Neural crest cell (in vitro differentiated cells): ENCODE data around the gene LBX1. TPM values are rescaled to one million over a fixed set of nuclear protein-coding genes. Genes with fewer than 3 reads are reported as not detected.

Experiments
- DNase-seq: peaks from one replicate; pipeline ENCODE4 v3.0.0; 2021; ENCODE audit warnings: low read depth, mixed read lengths, low spot score
- H3K27ac Mint-ChIP-seq: one replicate; pipeline ENCODE4 v1.8.0; 2021; ENCODE audit warnings: mild to moderate bottlenecking, mixed read lengths; ENCODE audit not compliant: unreplicated experiment
- H3K27me3 Mint-ChIP-seq: 2 replicates; pipeline ENCODE4 v1.8.0; 2021; ENCODE audit warnings: low read depth, mild to moderate bottlenecking, mixed read lengths
- H3K36me3 Mint-ChIP-seq: 2 replicates; pipeline ENCODE4 v1.8.0; 2021; ENCODE audit warnings: low read depth, mild to moderate bottlenecking, mixed read lengths
- H3K4me1 Mint-ChIP-seq: 2 replicates; pipeline ENCODE4 v1.8.0; 2021; ENCODE audit warnings: mixed read lengths
- H3K4me3 Mint-ChIP-seq: one replicate; pipeline ENCODE4 v1.8.0; 2021; ENCODE audit warnings: mild to moderate bottlenecking, mixed read lengths
- H3K9me3 Mint-ChIP-seq: 2 replicates; pipeline ENCODE4 v1.8.0; 2021; ENCODE audit warnings: mixed read lengths
- total RNA-seq: library from RNA; stranded (reverse); gene quantifications from 2 replicates; pipeline ENCODE4 v1.2.1, GENCODE V29; 2021
- TF ChIP-seq, protein P1 (sequence below): fragments of 200-600 bp; sonication (generic); conservative IDR thresholded peaks from 2 replicates; pipeline ENCODE4 v1.5.0; 2021; ENCODE audit warnings: antibody characterized with exemption, mild to moderate bottlenecking

LBX1 gene
- total RNA-seq, 1 donor from 2014 or later: 1.1 TPM

DNA sequence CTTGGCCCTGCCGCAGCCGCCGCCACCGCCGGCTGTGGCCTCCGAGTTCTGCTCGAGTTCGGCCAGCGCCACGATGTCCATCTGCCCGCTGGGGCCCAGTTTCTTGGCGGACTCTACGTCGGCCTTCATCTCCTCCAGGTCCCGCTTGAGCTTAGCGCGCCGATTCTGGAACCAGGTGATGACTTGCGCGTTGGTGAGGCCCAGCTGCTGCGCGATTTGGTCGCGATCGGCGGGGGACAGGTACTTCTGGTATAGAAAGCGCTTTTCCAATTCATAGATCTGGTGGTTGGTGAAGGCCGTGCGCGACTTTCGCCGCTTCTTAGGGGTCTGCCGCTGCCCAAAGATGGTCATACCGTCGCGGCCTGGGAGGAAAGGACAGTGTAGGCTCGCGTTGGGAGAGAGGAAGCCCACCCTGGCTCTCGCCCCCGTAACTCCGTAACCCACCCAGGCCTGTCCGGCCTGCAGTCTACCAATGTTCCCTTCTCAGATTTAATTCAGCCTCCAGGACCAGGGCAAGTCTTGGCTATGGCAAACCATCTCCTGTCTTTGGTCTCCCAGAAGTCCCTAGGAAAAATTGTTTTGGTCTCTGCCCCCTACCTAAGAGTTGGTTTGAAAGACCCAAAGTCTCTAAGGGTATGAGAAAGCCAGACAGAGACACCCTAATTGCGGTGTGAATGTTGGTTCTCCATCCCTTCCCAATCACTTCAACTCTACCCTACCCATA is 1.7 kb downstream of the LBX1 start:
- peaks cover 95% of the 10 kb centered on the region for H3K27me3 Mint-ChIP-seq
- no peak for DNase-seq
- H3K9me3 Mint-ChIP-seq: no peaks in the 10 kb centered on the region
- H3K27ac Mint-ChIP-seq: no peak overlapping the region
- TF ChIP-seq, protein P1, sequence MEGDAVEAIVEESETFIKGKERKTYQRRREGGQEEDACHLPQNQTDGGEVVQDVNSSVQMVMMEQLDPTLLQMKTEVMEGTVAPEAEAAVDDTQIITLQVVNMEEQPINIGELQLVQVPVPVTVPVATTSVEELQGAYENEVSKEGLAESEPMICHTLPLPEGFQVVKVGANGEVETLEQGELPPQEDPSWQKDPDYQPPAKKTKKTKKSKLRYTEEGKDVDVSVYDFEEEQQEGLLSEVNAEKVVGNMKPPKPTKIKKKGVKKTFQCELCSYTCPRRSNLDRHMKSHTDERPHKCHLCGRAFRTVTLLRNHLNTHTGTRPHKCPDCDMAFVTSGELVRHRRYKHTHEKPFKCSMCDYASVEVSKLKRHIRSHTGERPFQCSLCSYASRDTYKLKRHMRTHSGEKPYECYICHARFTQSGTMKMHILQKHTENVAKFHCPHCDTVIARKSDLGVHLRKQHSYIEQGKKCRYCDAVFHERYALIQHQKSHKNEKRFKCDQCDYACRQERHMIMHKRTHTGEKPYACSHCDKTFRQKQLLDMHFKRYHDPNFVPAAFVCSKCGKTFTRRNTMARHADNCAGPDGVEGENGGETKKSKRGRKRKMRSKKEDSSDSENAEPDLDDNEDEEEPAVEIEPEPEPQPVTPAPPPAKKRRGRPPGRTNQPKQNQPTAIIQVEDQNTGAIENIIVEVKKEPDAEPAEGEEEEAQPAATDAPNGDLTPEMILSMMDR: no peak
- peaks cover 30% of the 10 kb centered on the region for H3K4me1 Mint-ChIP-seq
- H3K4me3 Mint-ChIP-seq: peak overlapping the region; percentile 67
- peaks cover 2% of the 10 kb centered on the region for H3K36me3 Mint-ChIP-seq

DNA sequence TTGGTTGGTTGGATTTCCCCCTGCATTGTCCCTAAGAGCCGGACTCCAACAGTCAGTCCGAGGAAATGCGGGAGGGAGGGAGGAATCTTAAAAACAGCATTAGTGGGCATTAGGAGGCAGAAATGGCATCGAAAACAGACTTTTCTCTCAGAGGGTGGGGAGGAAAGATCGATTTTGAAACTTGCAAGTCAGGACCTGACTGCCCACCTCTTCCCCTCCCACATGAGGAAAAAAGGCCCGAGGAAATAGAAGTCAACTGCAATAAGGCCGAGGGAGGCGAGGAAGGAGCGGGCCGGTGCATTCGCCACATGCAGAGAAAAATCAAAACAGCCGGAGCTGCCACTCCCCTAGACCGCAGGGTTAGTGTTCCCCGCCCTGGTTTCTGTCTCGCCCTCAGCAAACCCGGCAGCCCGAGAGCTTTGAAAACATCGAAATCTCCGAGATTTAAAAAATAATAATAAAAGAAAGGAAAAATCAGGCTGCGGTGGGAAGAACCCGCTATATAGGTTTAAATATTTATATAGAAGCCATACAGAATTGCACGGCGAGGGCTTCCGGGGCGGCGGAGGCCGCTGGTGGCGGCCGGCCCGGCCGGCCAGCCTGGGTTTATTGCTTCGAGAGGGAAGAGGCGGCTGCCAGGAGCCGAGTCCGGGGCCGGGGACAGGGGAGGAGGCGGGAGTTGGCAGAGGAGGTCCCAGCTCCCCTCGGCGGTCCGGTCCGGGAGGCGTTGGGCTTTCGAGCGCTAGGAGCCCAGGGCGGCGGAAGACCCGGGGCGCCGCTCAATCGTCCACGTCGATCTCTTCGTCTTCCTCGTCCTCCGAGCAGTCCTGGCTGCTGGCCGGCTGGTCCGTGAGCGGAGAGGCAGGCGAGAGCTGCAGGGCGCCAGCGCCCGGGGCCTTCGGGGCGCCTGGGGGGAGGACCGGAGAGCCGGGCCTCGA is 2.5 kb downstream of the LBX1 start:
- peak overlapping the region; percentile 70 for H3K4me3 Mint-ChIP-seq
- DNase-seq: no peak
- H3K27ac Mint-ChIP-seq: no peak overlapping the region
- peaks cover 34% of the 10 kb centered on the region for H3K4me1 Mint-ChIP-seq
- TF ChIP-seq, protein P1: no peak
- peaks cover 2% of the 10 kb centered on the region for H3K36me3 Mint-ChIP-seq
- H3K9me3 Mint-ChIP-seq: no peaks in the 10 kb centered on the region
- H3K27me3 Mint-ChIP-seq: peaks cover 95% of the 10 kb centered on the region

DNA sequence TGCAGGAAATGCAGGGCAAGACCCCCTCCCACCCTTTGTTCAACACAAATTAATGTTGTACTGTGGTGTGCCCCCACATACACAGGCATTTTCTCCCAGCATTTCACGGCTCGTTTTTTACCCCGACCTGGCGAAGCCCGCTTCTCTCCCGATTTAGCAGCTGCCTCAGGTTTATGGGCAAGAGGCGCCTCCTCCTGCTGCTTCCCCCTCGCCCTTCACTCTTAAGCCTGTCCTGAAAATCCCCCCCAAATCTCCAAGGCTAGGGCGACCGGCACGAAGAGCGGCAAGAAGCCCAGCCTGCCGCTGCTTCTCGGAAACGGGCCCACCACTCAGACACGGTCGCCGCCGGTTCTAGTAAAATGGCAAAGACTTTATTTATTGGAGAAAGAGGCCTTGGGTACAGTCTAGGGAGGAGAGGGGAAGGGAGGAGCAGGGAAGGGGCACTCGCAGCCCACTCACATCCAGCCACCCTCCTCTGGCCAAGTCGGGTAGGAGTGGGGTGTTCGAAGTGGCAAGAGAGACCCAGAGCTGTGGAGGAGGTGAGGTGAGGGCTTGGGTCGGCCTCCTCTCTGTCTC is 3.3 kb downstream of the LBX1 start:
- DNase-seq: no peak
- Mint-ChIP-seq H3K4me3 (peak overlapping the region; percentile 70), H3K9me3 (no peaks in the 10 kb centered on the region), H3K27ac (no peak overlapping the region), H3K4me1 (peaks cover 31% of the 10 kb centered on the region), H3K36me3 (peaks cover under 1% of the 10 kb centered on the region), H3K27me3 (peaks cover 95% of the 10 kb centered on the region)
- TF ChIP-seq, protein P1: no peak

DNA sequence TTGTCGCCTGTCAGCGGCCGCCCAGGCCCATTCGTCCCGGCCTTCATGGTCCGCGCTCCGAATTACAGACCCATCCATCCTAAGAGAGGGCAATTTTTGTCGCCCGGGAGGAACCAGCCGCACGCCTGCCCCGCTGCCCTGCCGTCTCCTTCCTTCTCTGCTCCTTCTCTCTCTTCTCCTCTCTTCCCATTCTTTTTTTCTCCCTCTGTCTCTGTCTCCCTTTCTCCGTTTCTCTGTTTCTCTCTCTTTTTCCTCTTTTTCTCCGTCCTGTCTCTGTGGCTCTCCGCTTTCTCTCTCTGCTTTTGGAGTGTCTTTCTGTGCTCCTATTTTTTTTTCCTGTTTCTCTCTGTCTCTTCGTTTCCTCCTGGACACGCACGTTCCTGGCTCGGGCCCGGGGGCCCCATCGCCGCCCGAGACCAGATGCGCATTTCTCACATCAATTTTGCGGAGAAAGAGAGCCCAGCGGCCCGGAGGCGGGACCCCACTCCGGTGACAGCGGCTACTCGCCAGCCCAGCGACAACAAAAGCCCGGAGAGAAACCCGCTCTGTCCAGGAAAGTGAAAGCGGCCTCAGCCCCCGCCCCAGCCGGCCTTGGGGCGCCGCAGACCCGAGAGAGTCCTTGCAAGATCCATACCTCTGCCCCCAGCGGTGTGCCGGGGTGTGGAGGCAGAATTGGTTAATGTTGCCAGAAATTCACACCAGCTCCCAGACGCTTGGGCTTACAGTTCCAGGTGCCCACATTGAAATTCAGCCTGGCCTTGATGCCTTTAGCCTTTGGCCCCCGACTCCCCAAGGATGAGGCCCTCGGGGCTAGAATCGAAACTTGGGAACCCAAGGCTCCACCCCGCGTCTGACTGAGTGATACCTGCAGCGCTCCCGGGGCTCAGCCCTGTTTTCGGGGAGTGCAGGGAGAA is 4.1 kb downstream of the LBX1 start:
- Mint-ChIP-seq H3K9me3 (no peaks in the 10 kb centered on the region), H3K27ac (no peak overlapping the region), H3K36me3 (no peaks in the 10 kb centered on the region), H3K27me3 (peaks cover 95% of the 10 kb centered on the region), H3K4me1 (peaks cover 26% of the 10 kb centered on the region), H3K4me3 (peak overlapping the region; percentile 15)
- DNase-seq: no peak
- TF ChIP-seq, protein P1: no peak
